CD4-positive, alpha-beta T cell treated with Interleukin-6 at 100 ng/mL for 8 hours (primary cell): ENCODE results near the gene SLC24A3.

ENCODE experiments used
- DNase-seq: peaks from one replicate; pipeline ENCODE4 v3.0.0-alpha.2; 2020; ENCODE audit warnings: mixed read lengths, low spot score

Gene SLC24A3

DNA sequence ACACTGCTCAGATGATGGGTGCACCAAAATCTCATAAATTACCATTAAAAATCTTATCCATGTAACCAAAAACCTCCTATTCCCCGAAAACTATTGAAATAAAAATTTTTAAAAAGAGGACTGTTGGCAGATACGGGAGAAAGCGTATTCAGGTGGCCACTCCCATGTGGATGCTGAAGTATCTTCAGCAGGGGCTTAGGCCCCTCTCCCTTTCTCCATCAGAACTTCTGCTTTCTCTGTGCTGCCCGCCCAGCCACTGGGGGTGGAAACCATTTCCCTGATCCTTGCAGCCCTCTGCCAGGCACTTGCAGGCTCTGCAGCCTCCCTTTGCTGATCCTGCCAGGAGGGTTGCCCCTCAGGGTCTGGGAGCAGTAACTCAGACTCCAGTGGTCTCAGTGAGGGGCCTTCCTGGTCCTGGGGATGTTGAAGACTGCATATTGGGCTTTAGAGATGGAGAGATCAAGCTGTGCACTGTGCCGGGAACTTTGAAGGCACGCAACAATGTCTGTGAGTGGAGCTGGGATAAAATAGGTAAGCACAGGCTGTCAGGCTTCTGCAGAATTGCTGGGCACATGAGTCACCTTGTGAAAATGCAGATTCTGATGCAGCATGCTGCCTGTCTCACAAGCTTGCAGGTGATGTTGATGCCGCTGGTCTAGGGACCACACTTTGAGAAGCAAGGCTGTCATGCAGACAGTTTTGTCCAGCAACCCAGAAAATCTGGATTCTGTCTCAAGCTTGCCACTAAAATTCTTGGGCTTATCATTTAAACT, 59.6 kb downstream of the SLC24A3 start:
- no peak for DNase-seq

DNA sequence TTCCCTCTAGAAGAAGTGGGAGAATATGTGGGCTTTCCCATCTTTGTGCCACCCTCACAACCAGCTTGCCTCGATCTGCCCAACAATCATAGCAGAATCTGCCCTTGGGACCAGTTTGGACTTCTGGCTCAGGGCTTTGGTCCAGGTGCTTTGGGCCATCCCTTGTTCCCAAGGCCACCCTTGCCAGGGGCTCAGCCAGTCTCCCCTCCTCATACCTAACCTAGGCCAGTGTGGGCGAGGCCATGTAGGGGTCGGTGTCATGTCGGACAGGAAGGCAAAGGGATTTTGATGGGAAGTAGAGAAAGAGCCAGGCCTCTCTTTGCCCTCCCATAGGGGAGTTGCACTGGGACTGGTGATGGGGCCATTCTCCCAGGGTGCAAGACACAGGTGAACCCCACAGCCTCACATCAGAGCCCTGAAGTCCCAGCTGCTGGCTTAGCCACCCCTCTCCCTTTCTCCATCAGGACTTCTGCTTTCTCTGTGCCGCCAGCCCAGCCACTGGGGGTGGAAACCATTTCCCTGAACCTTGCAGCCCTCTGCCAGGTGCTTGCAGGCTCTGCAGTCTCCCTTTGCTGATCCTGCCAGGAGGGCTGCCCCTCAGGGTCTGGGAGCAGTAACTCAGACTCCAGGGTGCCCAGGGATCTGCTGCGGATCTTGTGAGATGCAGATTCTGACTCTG, 60.7 kb downstream of the SLC24A3 start:
- no peak for DNase-seq

DNA sequence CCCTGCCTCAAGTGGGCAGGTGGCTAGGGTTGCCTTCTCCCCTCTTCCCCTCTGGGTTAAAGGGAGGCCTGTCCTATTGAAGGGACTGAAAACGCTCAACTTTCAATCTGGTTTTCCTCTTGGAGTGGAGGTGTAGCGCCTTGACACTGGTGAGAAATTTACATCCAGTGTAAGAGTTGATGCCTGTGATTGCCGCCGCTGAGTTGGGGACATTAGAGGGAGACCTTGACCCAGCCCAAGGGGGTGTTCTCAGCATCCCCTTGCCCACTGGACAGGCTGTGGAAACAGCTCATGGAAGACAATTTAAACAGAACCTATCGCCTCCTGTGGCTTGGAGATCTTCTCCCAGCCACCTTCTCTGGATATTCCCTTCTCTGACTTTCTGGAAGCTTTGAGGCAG, 61.6 kb downstream of the SLC24A3 start:
- DNase-seq = no peak

DNA sequence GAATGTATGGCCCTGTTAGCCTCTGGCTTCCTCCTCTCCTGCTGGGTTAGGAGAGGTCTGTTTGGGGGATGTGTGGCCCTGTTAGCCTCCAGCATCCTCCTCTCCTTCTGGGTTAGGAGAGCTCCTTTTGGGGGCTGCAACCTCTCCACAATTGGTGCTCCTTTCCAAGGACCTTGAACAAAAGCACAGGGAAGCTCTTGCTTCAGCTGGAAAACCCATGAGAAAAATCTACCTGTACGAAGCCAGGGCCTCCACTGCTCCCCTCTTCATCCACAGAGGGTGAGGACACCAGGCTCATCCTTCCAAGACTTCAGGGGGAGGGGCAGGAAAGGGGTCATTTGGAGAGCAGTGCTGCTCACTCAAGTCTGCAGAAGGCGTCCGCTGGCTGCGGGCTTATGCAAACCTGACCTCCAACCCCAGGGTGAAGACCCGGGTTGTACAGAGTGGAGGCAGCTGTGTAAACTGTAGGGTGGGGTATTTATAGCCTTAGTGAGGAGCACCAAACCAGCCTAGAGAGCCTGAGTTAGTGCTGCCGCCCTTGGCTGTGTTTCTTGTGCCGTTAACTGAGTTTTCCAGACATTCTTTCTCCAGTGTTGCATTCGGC, 62.1 kb downstream of the SLC24A3 start:
- DNase-seq = no peak

DNA sequence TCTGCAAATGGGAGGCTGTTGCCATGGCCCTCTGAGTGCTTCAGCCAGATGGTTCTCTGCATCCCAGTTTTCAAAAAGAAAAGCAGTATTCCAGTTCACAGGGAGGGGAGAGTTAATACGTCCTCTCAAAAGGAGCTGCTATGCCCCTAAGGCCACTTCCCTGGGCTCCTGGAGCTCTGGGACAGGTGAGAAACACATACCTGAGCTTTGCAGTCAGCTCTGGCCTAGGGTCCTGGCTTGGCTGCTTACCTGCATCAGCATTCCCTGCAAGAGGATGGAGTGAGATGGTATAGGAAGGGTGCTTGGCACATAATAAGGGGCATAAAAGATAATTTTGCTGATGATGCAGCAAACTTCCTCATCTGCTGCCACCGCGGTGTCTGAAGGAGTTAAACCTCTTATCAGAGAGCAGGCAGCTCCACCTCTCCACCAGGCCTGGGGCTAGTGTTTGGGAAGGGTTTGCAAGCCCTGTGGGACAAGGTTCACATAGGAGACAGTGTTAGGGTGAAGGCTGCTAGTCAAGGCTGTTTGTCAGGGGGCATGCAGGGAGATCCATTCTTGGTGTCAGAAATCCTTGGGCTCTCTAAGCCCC, 62.7 kb downstream of the SLC24A3 start:
- DNase-seq = no peak

DNA sequence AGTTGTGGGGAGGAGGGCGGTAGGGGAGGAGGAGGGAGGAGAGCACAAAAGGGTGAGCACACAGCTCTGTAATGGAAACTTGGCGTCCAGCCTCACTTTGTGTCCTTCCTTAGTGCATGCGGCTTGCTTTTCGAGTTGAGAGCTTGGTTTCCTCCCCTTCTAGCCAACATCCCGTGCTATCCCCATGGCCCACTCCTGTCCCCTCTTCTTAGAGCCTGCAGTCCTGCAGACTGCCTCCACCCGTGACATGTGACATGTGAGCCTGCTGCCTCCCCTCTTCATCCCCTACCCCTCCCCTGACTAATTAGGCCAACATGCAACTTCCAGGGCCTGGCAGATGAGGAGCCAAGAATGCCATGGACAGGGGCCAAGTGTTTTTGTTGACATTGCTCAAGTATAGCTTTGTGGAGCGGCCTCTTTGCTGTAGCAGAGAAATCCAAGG, 63.2 kb downstream of the SLC24A3 start:
- DNase-seq = no peak

DNA sequence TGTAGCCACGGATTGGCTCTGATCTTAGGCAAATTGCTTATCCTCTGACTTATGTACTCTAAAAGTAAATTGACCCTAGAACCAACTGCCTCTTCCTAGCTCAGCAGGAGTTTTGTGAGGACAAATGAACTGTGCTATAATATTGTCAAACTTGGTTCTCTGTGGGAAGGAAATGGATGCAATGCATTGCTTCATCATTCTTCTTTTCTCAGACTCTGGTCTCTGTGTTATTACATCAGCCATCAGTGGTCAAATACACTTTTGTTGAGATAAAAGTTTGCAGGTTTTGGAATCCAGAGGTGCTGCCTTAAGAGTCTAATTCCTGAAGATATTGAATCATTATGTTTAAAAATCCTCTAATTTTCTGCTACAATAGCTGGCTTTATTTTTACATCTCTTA, 64.9 kb downstream of the SLC24A3 start:
- DNase-seq = no peak

DNA sequence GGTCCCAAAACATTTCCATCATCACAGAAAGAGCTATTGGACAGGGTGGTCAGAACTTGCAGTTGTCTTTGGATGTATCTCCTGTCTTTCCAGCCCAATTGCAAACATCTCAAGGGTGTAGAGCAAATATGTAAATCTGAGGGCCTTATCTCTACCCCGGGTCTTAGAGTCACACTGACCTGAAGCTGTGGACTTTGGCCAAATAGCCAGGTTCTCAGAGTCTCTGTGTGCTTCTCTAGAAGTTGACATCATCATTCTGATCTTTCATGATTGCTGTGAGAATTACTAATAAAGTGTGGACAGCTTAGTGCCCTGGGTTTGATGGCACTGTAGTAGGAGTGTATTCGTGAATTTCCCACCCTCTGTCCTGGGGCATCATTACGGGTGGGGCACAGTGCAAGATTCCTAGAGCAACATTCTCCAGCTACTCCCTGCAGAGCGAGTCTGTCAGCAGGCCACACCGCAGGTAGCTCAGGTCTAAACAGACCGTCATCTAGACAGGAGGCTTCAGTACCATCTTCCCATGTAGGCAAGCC, 71.1 kb downstream of the SLC24A3 start:
- DNase-seq = no peak

DNA sequence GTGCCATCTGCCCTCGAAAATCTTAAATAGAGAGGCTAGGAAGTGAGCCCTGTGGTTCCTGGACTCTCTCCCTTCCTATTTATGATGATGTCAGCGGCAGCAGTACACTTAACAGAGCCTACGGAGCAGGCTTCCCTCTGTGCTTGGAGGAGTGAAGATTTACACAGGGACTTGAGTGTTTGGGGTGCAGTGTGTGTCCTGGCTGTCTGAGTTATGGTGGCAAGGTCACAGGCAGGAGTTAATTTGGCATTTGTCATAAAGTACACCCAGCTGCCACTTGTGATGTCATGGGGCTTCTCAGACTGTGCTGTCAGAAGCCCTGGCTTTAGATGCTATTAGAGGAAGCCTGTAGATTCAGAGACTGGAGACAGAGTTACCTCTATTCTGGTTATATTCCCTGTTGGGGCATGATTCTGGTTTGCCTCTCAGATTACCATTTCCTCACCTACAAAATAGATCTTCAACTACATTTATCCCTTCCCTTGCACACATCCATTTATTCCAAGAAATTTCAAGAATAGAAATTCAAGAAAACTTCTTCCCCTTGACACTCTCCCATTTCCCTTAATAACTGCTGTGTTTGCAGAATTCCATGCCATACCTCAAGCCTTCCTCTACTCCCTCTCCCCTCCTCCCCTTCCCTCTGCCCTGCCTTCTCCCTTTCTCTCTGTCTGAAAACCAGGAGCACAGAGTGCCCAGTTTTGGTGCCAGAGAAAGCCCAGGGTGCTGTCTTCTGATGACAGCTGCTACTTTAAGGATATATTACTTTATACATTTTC, 72.1 kb downstream of the SLC24A3 start:
- DNase-seq = no peak

DNA sequence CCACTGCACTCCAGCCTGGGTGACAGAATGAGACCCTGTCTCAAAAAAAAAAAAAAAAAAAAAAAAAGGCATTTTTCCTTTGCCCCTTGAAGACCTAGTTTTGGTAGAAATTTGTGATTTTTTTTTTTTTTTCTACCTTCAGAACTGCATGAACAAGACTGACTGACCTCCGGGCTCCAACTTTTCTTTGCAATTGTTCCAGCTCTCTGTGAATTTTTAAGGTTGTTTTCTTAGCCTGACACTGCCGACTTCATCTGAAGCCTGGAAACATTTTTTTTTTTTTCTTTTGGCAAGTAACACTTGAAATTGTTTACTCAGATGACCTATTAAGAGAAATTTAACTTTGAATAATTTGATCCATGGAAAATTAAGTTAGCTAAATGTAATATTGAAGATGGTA, 73.0 kb downstream of the SLC24A3 start:
- DNase-seq = no peak

DNA sequence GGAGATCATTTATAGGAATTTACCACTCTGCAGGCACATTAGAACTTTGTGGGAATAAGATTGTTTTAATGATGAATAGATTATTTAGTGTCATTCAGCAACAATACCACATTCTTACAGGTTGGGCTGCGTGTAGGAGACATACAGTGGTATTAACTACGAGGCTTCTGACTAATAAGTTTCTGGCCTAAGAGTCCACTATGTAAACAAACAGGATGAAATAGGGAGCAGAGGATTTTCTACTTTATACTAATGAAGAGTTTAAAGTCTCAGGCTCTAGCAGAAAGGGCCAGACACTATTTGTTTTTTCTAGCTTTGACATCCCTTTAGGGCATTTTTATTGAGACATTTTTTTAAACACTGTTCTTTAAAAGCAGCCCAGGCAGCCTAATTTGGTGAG, 75.6 kb downstream of the SLC24A3 start:
- no peak for DNase-seq

DNA sequence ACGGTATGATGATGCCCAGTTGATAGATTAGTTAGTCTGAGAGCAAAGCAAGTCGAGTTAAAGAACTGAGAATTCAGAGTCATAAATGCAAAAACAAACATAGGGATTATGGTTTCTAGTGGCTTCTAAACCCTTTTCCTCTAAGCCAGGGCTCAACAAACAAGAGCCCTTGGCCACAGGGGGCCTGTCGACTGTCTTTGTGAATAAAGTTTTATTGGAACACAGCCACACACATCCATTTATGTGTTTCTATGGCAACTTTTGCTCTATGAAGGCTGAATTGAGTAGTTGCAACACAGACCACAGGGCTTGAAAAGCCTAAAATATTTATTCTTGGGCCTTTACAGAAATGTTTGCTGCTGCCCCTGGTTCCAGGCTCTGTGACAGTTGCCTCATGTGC, 76.2 kb downstream of the SLC24A3 start:
- DNase-seq = no peak

DNA sequence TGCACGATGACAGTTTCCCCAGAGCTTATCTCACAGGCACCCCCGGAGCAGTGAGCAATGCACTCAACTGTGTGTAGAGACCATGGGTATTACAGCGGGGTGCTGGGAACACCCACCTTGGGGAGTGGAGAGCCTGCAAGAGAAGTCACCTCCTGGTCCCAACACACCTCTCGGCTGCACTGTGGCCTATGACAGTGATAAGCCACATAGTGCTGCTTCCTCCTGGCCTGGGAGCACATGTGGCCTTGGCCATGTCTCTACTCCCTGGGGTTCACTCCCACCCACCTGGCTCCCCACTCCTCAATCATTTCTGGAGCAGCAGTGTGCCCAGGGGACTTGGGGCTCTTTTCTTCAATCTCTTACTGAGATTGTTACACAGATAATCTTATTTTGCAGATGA, 77.0 kb downstream of the SLC24A3 start:
- no peak for DNase-seq

DNA sequence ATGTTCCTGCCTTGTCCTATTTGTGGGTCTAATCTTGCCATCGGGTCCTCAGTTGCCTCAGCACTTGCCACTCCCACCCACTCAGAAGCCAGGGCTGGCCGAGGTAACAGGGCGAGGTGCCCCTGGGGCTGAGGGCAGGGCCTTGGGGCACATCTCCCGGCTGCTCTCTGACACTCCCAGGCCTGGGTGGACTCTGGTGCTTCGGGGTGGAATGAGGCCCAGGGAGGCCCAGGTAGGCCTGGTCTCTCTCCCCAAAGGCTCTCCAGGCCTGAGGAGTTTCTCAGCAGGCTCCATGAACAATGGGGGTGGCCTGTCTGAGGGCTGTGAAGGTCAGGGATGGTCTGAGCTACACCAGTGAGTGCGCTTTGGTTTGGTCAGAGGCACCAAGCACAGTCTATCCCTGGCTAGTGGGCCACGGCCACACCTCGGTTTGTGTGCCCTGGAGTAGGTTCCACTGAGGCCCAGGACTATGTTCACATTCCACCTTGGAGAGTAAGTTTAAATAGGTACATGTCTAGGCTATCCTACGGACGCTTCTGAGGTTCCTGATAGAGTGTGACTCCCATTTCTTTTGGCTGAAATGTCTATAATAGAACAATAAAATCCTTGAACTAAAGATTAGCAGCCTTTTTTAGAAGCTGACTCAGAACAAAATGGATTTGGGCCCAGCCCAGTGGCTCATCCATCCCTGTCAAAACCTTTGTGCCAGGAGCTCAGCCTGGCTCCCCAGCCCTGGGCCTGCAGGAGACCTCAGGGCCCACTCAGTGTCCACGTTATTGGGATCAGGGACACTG, 78.8 kb downstream of the SLC24A3 start:
- DNase-seq = no peak

DNA sequence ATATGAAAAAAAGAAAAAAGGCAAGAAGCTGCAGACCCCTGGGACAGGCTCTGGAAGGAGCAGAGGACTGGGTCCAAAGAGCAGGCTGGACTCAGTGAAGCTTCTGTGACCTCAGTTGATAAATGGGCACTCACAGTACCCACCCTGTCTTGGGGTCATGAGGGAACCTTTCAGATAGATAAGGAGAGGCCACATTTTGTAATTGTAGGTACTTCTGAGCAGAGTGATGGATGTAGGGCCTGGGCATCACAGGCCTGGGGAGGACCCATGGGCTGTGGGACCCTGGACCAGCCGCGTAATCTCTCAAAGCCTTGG, 79.3 kb downstream of the SLC24A3 start:
- DNase-seq = no peak

DNA sequence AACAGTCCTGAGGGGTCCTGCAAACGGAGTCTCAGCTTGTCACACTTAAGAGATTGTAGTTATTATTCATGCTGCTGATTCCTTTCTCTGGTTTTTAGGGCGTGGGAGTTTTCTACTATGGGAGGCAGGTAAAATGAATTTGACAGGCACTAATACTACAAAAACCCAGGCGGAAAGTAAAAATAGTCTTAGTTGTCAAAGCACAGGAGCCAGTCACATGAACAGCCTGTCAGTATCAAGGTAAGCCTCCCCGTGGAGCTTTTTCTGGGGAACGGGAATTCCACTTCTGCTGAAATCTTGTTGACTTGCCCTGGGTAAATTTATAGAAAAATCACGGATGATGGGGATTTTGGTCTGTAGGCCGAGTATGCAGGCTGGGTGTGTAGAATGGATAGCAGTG, 79.8 kb downstream of the SLC24A3 start:
- DNase-seq = no peak

DNA sequence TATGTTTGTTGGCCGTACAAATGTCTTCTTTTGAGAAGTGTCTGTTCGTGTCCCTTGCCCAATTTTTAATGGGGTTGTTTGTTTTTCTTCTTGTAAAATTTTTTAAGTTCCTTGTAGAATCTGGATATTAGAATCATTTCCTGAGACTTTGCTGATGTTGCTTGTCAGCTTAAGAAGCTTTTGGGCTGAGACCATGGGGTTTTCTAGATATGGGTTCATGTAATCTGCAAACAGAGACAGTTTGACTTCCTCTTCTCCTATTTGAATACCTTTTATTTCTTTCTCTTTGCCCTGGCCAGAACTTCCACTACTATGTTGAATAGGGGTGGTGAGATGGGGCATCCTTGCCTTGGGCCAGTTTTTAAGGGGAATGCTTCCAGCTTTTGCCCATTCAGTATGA, 82.6 kb downstream of the SLC24A3 start:
- DNase-seq = no peak

DNA sequence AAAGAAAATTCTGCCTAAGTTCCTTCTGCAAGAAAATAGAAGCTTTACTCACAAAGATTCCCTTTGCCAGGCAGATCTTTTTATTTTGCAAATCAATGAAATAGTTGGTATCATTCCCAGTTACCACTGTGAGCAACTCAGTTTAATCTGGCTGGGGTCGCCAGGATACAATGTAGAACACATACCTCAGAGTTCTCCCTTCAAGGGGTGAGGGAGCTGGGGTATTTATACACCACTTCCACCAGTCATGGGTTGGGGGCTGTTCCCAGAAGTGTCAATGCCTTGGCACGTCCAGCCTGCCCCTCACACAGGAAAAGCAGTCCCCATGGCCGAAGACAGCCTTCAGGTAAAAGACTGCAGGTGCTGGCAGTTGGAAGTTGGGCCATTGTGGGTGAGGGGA, 86.2 kb downstream of the SLC24A3 start:
- DNase-seq = no peak

DNA sequence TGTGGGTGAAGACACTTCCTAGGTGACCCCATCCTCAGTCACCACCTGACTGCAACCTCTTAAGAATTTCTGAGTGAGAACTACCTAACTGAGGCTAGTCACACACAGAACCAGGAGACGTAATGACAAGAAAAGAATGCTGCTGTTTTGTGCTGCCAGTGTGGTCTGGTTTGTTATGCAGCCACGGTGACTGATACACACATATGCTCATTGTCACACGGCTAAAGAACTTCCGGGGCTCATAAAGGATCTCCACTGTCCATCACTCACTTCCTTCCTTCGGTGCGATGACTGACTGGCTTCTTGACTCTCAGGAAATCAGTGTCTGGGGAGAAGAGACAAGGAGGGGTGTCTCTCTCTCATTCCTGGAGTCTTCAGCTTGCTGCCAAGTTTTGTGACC, 88.0 kb downstream of the SLC24A3 start:
- DNase-seq = no peak

DNA sequence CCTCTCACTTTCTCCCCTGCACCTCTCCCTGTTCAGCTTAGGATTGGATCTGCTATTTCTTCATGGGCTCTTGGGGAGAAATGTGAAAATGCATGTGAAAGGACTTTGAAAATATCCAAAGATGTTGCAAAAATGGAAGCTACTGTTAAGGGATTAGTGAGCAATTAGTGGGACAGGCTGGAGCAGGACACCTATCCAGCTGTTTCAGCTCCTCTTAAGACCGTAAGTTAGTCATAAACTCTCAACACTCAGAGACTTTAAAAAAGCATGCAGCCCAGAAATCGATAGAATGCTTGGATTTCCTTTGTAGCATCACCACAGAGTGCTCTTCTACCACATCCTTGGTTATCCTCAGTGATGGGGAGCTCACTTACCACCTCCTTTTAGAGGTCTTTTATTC, 88.7 kb downstream of the SLC24A3 start:
- no peak for DNase-seq

DNA sequence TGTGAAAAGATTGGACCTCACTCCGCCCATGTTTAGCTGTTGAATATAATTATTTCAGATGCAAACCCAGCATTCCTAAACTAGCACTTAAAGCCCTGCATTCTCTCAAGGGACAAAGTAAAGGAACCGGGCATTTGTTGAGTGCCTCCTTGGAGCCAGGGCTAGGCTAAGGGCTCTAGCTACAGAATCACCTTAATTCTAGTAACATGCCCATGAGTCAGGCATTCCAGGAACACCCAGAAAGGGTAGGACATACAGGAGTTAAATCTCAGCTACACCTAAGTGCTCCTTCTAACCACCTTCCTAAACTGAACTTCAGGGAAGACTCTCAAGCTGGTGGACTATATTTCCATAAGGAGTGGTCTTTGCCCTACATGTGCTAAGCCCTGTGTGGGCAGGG, 89.4 kb downstream of the SLC24A3 start:
- DNase-seq = no peak
